H4 (cell line): ENCODE data around the gene C16orf90. TPM values are rescaled to one million over a fixed set of nuclear protein-coding genes. Genes with fewer than 3 reads are reported as not detected.

Experiments used
- DNase-seq: peaks from one replicate; pipeline ENCODE4 v3.0.0-alpha.2; 2015; ENCODE audit warnings: low spot score
- total RNA-seq: library from RNA; depleted of rRNA; stranded (reverse); fragments of >200 nt; shearing (Covaris generic); gene quantifications from 2 replicates; pipeline ENCODE4 v1.2.3, GENCODE V29; 2014; rRNA removed

C16orf90 gene
- total RNA-seq, 1 experiment from 2014 or later: not detected

DNA sequence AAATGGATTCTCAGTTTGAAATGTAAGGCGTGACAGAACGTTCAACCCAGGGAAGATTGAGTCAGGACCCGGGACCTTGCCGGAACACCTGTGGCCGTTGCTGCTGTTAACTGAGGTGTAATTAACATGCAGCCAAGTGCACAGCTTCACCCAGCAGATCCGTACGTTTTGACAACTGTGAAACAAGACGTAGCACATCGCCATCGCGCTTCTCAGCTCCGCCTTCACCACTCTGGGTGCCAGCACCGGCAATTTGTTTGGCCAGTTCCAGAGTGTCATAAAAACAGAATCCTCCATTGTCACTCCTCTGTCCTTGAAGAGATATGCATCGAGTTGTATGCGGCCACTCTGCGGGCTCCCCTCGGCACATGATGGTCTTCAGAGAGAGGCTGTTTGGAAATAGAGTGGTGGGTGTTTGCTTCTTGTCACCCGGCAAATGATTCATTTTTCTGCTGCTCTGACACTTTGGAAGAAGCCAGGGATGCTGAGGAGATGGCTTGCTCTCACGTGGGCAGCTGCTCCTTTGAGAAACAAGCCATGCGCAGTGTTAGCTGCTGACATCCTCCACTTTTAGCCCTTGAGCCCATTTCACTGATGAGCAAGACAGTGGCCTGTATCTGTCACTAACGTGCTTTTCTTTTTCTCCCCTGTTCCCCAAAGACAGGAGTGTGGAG, 29.2 kb downstream of the C16orf90 start:
- no peak for DNase-seq

DNA sequence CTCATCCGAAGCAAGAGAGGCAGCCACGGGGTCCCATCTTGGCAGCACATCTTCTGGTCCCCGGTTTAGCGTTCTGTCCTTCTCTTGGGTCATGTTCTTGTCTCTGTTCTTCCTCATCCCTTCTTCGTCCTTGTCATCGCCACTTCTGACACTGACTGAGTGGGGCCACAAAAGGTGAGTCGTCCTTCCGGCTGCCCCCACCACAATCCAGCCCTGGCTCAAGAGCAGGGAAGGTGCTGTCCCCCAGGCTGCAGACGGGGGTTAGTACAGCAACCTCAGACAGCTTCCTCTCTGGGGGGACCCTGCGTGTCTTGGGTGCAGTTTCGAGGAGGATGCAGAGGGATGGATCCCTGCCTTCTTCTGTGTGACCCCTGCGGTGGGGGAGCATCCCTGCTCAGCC, 30.0 kb downstream of the C16orf90 start:
- no peak for DNase-seq

DNA sequence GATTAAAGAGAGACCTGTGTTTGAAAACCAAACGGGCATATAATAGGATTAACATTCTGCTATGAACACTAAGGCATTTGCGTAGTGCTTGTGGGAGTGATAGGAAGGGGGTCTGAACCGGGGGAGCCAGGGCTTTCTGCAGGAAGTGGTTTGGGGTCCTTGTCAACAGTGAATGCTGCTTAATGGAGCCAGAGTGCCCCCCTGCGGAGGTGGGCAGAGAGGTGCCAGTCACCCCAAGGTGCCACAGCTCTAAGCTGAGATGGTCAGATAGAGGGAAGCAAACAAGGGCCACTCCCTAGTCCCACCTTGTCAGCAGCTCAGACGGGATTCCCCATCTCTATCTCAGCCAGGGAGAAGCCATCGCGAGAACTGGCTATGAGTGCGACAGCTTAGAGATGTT, 34.1 kb downstream of the C16orf90 start:
- DNase-seq: no peak

DNA sequence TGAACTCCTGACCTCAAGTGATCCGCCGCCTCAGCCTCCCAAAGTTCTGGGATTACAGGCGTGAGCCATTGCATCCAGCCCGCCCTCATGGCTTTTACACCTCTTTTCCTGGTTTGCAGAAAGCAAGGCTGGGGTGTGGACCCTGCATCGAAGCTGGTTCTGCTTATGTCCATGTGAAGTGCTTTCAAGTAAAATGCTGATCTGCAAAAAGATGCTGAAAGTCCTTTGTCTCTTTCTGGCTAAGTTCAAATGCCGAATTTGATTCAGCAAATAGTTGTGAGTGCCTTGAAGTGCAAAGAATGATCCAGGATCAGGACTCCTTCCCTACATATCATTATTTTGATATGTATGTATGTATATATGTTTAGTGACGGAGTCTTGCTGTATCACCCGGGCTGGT, 34.7 kb downstream of the C16orf90 start:
- no peak for DNase-seq

DNA sequence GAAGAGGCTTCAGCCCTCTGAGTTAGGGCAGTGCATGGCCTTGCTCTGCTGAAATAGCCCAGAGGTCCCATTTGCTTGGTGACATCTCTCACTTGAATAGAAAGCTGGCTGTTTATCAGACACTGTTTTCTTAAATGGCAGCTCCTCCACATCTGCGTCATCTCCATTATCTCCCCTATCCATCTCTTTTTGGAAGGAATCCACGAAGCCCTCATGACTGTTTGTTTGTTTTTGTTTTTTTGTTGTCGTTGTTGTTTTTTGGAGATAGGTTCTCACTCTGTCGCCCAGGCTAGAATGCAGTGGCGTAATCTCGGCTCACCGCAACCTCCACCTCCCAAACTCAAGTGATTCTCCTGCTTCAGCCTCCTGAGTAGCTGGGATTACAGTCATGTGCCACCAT, 35.2 kb downstream of the C16orf90 start:
- no peak for DNase-seq

DNA sequence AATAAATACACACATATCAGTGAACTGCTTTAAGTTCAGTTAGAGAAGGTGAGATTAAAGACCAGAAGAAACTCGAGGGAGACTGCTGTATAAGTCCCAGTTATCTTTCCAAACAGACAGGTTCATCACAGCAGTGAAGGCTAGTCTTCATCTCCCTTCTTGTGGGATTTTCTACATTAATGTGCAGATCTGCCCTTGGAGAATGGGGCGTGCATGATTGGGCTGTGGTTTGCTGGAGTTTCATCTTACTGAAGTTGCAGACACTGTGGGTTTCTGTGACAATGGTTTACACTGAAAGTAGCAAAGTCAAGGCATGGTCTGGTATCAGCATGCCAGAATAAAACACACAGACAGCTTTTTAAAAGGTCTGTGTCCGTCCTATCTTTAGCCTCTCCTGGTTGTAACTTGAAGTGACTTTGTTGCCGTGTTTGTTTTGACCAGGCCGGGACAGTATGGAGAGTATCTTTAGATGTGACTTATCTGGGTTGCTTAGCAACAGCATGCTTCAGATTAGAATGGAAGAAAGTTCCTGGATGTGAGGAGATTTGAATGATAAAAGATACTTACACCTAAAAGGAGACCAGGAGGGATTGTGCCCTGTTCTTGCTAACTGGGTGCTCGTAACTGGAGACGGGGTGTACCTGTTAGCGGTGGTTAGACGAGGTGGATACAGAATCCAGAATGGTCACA, 35.7 kb downstream of the C16orf90 start:
- no peak for DNase-seq

DNA sequence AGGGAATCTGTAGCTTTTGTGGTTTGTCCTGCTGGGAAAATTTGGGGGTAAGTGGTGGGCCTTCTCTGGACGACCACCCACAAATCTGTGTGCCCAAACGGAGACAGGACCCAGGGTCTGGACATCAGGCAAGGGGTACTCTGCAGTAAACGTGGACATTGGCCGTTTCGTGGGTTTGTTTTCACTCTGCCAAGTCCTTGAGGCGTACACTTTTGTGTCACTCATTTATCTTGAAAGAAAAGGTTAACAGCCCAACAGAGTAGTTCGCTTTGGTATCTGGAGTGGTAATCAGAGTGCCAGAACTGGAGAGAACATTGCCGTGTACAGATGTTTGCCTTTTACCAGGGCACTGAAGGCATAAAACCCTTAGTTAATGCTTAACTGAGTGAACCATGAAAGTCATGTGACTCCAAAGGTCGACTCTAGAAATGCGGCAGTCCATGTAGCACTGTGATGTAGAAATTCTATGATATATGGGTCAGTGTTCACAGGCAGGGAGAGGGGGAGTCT, 36.4 kb downstream of the C16orf90 start:
- no peak for DNase-seq

DNA sequence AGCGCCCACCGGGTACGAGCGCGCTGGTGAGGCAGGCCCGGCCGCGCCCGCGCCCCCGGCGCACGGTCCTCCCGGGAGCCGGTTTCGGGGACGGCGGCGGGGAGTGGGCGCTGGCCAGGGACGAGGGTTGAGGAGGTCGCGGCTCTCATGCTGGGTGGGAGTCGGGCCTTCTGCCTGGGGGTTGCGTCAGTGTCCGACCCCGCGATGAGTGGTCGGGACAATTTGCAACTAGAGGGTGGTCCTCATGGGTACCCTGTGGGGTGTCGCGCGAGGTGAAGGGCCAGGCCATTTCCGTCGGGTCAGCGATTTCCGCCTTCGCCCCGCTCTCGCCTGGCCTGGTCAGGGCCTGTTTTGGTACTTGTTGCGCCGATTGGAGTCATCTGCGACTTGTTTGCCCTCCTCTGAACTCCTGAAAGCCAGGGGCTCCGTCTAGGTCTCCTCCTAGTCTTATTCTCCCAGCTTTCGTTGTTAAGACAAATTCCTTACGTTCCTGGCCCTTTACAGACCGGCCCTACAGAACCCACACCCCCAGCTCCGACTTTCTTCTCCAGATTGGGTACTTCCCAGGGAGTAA, 36.9 kb downstream of the C16orf90 start:
- no peak for DNase-seq

DNA sequence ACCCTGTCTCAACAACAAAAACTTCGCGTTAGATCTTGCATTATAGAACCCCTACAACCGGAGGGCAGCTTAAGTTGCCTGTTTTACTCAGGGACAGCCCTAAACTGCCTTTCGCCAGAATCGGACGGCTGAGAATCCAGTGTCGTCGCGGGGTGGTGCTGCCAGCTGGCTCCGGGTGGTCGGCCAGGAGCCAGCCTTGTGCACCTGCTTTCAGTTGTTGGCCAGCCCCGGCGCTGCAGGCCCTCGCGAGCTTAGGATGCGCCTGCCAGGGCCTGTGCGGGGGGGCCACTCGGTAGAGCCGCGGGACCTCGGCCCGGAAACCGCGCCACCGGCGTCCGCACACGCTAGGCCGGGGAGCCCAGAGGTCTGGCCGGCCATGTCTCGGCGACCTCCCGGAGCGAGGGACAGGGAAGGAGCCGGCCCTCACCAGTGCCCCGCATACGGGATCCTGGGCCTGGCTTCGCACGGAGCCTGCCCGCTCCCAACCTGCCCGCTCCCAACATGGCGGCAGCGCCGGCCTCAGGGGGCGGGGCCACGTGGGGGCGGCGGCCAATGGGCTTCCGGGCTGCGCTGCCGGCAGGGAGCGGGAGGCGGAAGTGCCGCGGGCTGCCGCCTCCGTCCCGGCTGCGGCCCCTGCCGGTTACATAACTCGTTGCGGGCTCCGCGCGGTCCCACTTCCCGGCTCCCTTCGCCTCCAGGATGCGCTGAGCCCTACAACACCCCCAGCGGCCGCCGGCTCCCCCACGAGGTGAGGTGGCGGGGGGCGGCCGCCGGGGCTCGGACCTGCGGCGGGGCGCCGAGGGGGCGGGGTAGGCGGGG, 37.6 kb downstream of the C16orf90 start:
- DNase-seq: peak; percentile 77

DNA sequence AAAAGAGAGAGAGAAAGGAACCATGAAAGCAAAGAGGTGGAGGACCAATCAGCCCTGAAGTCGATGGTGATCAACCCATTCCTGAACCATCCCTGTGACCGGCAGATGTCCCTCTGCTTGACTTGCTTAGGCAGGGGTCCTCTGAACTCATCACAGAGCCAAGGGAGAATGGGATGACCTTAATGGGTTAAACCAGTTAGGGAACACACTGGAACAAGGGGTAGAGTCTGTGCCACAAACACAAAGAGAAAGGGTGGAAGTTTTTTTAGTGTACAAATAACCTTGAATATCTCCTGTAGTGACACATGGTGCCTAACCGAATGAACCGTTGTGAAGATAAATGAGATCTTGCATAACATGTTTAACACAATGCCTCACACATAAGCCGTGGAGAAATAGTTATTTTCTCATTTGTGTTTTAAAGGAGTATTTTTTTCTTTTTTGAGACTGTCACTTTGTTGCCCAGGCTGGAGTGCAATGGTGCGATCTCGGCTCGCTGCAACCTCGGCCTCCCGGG, 40.6 kb downstream of the C16orf90 start:
- DNase-seq: no peak

DNA sequence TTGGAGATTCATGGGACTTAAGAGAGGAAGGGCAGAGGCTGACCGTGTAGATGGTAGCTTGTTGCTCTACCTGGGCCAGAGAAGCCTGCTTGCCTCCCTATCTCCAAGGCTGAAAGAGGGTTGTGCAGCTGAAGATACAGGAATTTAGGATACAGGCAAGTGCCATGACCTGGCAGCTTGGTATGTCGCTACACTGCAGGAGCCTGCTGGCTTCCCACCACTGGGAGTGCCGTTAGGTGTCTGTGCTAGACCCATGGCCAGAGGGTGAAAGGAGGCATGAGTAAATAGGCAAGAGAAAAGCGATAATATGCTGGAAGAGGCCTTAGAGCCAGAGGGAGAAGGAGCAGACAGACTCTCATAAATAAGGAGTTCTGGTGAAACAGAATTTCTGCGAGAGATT, 41.2 kb downstream of the C16orf90 start:
- DNase-seq: no peak

DNA sequence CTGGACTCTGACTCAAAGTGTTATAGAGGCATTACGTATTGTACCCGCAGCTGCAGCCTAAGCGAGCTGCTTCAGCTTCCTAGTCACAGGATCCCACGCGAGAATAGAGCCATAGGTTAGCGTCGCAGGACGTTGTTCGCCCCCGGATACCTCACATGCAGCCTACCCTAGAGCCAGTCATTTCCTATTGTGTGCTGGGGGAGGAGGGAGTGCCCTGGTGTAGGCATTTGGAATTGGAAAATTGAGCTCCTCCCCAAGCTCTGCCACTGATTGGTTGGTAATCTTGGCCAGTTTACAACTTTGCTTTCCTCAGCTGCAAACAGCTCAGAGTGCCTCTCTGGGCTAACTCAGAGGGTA, 51.3 kb downstream of the C16orf90 start:
- peak; percentile 26 for DNase-seq

Other genes with a start within 250 kb of the C16orf90 start
- gene MEFV, start 238.9 kb downstream of the C16orf90 start, total RNA-seq: 1.2 TPM in 1 of 2 replicates, not detected in the other
- 24.4 and 28.8 TPM in 2 replicates for gene ZNF263, start 212.0 kb downstream of the C16orf90 start, total RNA-seq
- gene TIGD7, start 190.1 kb downstream of the C16orf90 start, total RNA-seq: 4.9 and 5.4 TPM in 2 replicates
- 21.7 and 23.5 TPM in 2 replicates for gene ZNF75A, start 190.0 kb downstream of the C16orf90 start, total RNA-seq
- not detected in 2 replicates for gene OR2C1, start 139.6 kb downstream of the C16orf90 start, total RNA-seq
- 14.6 and 17.6 TPM in 2 replicates for gene ZSCAN32, start 94.5 kb downstream of the C16orf90 start, total RNA-seq
- 9.7 and 11.2 TPM in 2 replicates for gene ZNF174, start 94.3 kb downstream of the C16orf90 start, total RNA-seq
- gene ZNF597, start 52.0 kb downstream of the C16orf90 start, total RNA-seq: 0.90 and 1.1 TPM in 2 replicates
- 2.7 and 8.7 TPM in 2 replicates for gene NAA60, start 51.8 kb downstream of the C16orf90 start, total RNA-seq
- gene CLUAP1, start 5.5 kb upstream of the C16orf90 start, total RNA-seq: 13.4 and 18.3 TPM in 2 replicates
- gene NLRC3, start 81.9 kb upstream of the C16orf90 start, total RNA-seq: not detected in 2 replicates
- 2.0 and 3.3 TPM in 2 replicates for gene SLX4, start 116.1 kb upstream of the C16orf90 start, total RNA-seq
- 2.7 and 6.1 TPM in 2 replicates for gene DNASE1, start 159.2 kb upstream of the C16orf90 start, total RNA-seq
- gene TRAP1, start 222.0 kb upstream of the C16orf90 start, total RNA-seq: 56.9 and 63.8 TPM in 2 replicates